ENCODE data around the gene ARL10.
"Not testable (repeated sequence)": the region's sequence is repeated elsewhere in the genome, so short reads cannot be mapped to it uniquely, and the experiment has no call there.

Gene ARL10

GRCh38 chr5:176406436-176407052 lies 41.3 kb downstream of the ARL10 start:
- Histone ChIP-seq H3K79me2 (ENCODE audit: control insufficient read depth, low read length) (no peaks in the 10 kb centered on the region), H3K27me3 (ENCODE audit: control insufficient read depth, low read length) (no peaks in the 10 kb centered on the region), H3K9me2 (replicated peaks; ENCODE audit: control insufficient read depth, low read length) (no peaks in the 10 kb centered on the region), H3K4me2 (ENCODE audit: low read length) (no peak overlapping the region), H3K4me1 (ENCODE audit: control insufficient read depth, low read length) (no peaks in the 10 kb centered on the region), H3K4me3 (ENCODE audit: low read length) (no peak overlapping the region), H3K27ac (ENCODE audit: low read depth, low read length) (no peak overlapping the region), H4K20me1 (ENCODE audit: control insufficient read depth, insufficient read depth, low read depth, low read length) (no peaks in the 10 kb centered on the region), H3K36me3 (ENCODE audit: control insufficient read depth, low read length) (peaks cover 6% of the 10 kb centered on the region; the same call in 1 of the 2 replicates), H3K9me3 (ENCODE audit: control insufficient read depth, insufficient read depth, low read length) (no peaks in the 10 kb centered on the region), H3F3A (ENCODE audit: control insufficient read depth, insufficient read depth) (no peaks in the 10 kb centered on the region)
- TF ChIP-seq EZH2phosphoT487 (IDR thresholded peaks at IDR 0.05; ENCODE audit: borderline replicate concordance, low read length) (no peak), CTCF (IDR thresholded peaks at IDR 0.05; ENCODE audit: low read depth, low read length, poor library complexity, severe bottlenecking) (no peak)

DNA sequence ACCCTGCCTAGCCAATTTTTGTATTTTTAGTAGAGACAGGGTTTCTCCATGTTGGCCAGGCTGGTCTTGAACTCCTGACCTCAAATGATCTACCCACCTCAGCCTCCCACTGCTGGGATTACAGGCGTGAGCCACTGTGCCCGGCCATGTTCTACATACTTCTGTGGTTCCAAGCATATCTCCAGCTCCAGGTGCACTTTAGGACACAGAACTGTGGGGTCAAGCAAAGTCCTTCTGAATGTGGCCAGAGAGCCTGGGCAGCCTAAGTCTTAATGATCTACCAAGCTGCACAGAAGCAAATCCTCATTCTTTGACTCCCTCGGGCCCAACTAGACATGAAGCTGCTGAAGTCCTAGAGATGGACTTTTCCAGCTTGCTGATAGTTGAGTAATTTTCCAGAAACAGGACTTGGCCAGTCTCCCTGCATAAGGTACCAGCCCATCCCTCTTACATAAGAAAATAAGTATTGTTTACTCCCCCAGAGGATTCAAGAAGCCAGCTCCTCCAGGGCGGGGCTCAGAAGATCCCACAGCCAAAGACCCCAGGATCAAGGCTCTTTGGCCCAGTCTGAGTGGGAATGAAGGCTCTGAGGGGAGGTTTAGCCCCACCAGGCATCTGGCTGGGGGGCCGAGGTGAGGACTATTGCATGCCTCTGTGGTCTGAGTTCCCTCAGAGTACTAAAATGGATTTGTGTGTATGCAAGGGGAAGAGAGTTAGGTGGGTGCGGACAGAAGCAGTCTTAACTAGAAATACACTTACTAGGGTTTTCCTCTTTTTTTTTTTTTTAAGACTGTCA lies 42.4 kb downstream of the ARL10 start:
- Histone ChIP-seq H3K9me3 (ENCODE audit: control insufficient read depth, insufficient read depth, low read length) (no peaks in the 10 kb centered on the region), H3K27ac (ENCODE audit: low read depth, low read length) (no peak overlapping the region), H3K4me1 (ENCODE audit: control insufficient read depth, low read length) (no peaks in the 10 kb centered on the region), H3K79me2 (ENCODE audit: control insufficient read depth, low read length) (no peaks in the 10 kb centered on the region), H4K20me1 (ENCODE audit: control insufficient read depth, insufficient read depth, low read depth, low read length) (no peaks in the 10 kb centered on the region), H3F3A (ENCODE audit: control insufficient read depth, insufficient read depth) (no peaks in the 10 kb centered on the region), H3K4me2 (ENCODE audit: low read length) (no peak overlapping the region), H3K27me3 (ENCODE audit: control insufficient read depth, low read length) (no peaks in the 10 kb centered on the region), H3K36me3 (ENCODE audit: control insufficient read depth, low read length) (peaks cover 6% of the 10 kb centered on the region; the same call in 1 of the 2 replicates), H3K9me2 (replicated peaks; ENCODE audit: control insufficient read depth, low read length) (no peaks in the 10 kb centered on the region), H3K4me3 (ENCODE audit: low read length) (no peak overlapping the region)
- TF ChIP-seq CTCF (IDR thresholded peaks at IDR 0.05; ENCODE audit: low read depth, low read length, poor library complexity, severe bottlenecking) (no peak), EZH2phosphoT487 (IDR thresholded peaks at IDR 0.05; ENCODE audit: borderline replicate concordance, low read length) (no peak)

- not testable (repeated sequence) for H3K4me3 ChIP-seq (ENCODE audit: low read length); H3K27ac ChIP-seq (ENCODE audit: low read depth, low read length); H3K27me3 ChIP-seq (ENCODE audit: control insufficient read depth, low read length); H3F3A ChIP-seq (ENCODE audit: control insufficient read depth, insufficient read depth); H3K9me2 ChIP-seq (replicated peaks; ENCODE audit: control insufficient read depth, low read length); H3K4me1 ChIP-seq (ENCODE audit: control insufficient read depth, low read length); H3K36me3 ChIP-seq (ENCODE audit: control insufficient read depth, low read length); H3K79me2 ChIP-seq (ENCODE audit: control insufficient read depth, low read length); H3K4me2 ChIP-seq (ENCODE audit: low read length); H3K9me3 ChIP-seq (ENCODE audit: control insufficient read depth, insufficient read depth, low read length); H4K20me1 ChIP-seq (ENCODE audit: control insufficient read depth, insufficient read depth, low read depth, low read length)
These were observed 42.9 kb downstream of the ARL10 start for GRCh38 chr5:176408252-176408573.

DNA sequence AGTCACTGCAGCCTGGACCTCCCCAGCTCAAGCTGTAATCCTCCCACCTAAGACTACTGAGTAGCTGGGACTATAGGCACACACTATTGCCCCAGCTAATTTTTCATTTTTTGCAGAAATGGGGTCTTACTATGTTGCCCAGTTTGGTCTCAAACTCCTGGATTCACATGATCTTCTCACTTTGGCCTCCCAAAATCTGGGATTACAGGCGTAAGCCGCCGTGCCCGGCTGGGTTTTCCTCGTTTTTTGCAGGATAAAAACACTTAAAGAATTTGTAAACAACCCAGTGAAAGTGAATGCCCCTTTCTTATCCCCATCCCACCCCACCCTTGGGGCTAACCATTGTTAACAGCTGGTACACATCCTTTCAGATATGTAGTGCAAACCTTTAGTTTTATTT lies 43.3 kb downstream of the ARL10 start:
- TF ChIP-seq EZH2phosphoT487 (IDR thresholded peaks at IDR 0.05; ENCODE audit: borderline replicate concordance, low read length) (no peak), CTCF (IDR thresholded peaks at IDR 0.05; ENCODE audit: low read depth, low read length, poor library complexity, severe bottlenecking) (no peak)
- Histone ChIP-seq H3K4me3 (ENCODE audit: low read length) (no peak overlapping the region), H3K9me2 (replicated peaks; ENCODE audit: control insufficient read depth, low read length) (no peaks in the 10 kb centered on the region), H3K9me3 (ENCODE audit: control insufficient read depth, insufficient read depth, low read length) (no peaks in the 10 kb centered on the region), H3K4me2 (ENCODE audit: low read length) (no peak overlapping the region), H3K79me2 (ENCODE audit: control insufficient read depth, low read length) (no peaks in the 10 kb centered on the region), H3F3A (ENCODE audit: control insufficient read depth, insufficient read depth) (no peaks in the 10 kb centered on the region), H4K20me1 (ENCODE audit: control insufficient read depth, insufficient read depth, low read depth, low read length) (no peaks in the 10 kb centered on the region), H3K4me1 (ENCODE audit: control insufficient read depth, low read length) (no peaks in the 10 kb centered on the region), H3K27ac (ENCODE audit: low read depth, low read length) (no peak overlapping the region), H3K27me3 (ENCODE audit: control insufficient read depth, low read length) (no peaks in the 10 kb centered on the region), H3K36me3 (ENCODE audit: control insufficient read depth, low read length) (peaks cover 6% of the 10 kb centered on the region; the same call in 1 of the 2 replicates)

Measured in DOHH2 (cell line).